ENCODE measurements around the gene EFNB2.

The EFNB2 gene

GRCh38 chr13:106550570-106551135, 15.2 kb upstream of the EFNB2 start:
- DNase-seq (ENCODE audit: low read depth) = no peak

GRCh38 chr13:106548064-106548696, 12.7 kb upstream of the EFNB2 start:
- no peak for DNase-seq (ENCODE audit: low read depth)

- DNase-seq (ENCODE audit: low read depth) = no peak
These were observed 6.4 kb upstream of the EFNB2 start for GRCh38 chr13:106541826-106542225.

DNA sequence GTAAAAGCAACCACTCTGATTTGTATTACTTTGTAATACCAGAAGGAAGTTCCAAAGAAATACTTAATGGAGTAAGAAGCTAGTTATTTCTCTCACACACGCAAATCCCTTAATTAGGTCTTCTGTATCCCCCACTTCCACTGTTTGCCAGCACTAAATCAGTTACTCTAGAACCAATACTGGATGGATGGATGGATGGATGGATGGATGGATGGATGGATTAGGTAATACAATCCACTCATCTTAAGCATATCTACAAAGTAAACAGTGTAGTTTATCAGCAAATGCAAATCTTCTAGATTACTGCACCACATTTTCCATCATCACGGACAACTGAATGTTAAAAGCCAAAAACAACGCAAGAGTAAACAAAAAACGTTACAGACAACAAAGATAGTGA, 5.2 kb upstream of the EFNB2 start:
- DNase-seq (ENCODE audit: low read depth) = no peak

DNA sequence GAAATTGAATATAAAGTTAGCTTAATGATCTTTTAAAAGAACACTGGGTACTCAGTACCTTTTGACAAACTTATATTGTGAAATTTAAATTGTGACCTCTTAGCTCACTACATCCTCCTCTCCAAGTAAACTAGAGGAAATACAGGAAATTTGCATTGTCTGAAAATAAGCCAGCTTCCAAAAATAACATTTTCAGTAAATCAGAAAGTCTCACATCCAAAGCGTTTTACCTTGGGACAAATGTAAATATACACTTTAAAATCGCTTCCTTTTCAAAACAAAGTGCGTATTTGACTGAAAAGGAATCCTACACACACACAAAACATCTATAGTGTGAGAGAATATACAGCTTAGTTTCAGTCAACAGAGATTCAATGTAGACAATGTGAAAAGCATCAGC, 2.1 kb upstream of the EFNB2 start:
- no peak for DNase-seq (ENCODE audit: low read depth)

- peak; percentile 81 for DNase-seq (ENCODE audit: low read depth)
These were observed 977 bp upstream of the EFNB2 start for GRCh38 chr13:106536244-106537034.

DNA sequence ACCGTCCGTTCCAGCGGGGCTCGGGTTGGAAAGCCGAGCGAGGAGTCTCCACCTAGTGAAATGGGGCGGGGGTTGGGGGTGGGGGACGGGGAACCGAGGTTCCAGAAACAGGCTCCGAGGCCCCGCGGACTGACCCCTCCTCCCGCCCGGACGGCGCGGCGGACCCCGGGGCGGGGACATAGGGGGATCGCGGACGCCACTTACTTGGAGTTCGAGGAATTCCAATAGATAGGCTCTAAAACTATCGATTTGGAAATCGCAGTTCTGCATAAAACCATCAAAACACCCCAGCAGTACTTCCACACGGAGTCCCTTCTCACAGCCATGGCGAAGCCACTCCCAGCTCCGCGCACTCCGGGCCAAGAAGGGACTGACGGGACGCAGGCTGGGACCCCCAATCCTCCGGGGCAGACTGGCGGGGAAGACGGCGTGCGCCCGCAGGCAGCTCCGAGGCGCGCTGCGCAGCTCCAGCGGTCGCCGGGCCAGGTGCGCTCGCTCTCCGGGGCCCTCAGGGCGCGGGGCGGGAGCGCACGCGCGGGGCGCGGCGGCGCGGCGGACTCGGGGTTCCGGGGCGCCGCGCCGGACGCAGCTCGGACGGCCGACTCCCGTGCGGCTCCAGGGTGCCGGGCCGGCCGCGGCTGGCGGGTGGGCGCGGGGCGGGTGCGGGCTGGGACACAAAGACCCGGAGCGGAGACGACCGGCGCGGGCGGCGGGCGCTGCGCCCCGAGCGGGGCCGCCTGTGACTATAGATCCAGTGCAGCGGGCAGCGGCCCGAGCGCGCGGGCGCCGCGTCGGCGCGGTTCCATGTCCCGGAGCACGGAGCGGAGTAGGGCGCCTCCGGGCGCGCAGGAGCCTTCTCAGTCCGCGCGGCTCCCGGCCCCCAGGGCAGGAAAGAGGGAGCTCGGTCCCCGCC, 567 bp downstream of the EFNB2 start:
- no peak for DNase-seq (ENCODE audit: low read depth)

GRCh38 chr13:106533943-106534638, 1.4 kb downstream of the EFNB2 start:
- no peak for DNase-seq (ENCODE audit: low read depth)

GRCh38 chr13:106533101-106533942, 2.1 kb downstream of the EFNB2 start:
- DNase-seq (ENCODE audit: low read depth) = no peak

DNA sequence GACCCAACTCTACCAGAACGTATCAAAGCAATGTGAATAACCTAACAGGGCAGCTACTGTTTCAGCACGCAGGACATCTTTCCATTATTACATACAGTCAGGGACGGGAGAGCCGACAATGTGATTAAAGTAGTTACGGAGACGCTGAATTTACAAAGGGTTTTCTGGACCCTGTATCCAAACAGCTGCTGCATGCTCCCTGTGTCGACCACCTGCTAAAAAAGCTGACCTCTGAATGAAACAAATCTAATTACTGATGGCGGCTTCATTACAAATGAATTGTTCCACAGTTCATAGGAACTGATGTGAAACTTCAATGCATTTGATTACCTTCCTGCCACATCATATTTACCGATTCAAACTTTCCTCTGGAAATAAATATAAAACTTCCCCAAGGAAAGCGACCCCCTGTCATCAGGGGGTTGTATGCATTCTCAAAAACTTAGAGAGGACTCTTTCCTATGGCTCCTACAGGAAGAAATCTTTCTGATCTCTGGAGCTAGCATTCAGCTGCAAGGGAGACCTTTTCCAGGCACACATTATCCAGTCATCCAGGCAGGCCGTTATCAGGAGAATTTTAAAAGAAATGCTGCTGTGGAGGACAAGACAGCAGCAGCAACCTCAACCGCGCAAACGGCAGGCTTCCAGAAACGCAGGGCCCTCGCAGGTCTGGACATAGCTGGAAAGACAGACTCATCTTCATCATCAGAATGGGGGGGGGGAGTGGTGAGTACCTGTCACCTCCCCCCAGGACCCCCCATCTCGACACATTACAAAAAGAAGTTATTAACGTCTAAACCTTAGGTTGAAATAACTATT, 3.1 kb downstream of the EFNB2 start:
- DNase-seq (ENCODE audit: low read depth) = no peak

DNA sequence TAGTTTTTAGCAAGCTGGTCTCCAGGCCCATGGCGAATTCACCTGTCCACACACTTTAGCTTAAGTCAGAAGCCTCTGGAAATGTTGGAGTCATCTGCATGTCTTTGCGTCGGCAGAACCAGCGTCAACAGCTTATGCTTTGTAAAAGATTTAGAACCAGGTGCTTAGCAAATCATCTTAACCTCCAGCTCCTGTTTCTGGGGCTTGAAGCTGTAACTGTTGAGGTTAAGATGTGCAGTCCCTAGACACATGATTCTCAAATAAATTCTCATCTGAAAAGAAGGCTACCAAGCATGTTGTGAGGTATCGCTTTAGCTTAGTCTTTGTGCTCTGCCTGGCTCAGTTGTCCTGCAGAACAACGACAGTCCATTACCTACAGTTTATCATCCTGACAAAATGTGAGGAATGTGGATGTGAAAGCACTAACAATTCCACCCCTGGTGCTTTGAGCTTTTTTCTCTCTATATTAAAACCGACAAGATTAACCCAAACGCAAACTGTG, 4.4 kb downstream of the EFNB2 start:
- DNase-seq (ENCODE audit: low read depth) = no peak

GRCh38 chr13:106530171-106530851, 5.2 kb downstream of the EFNB2 start:
- DNase-seq (ENCODE audit: low read depth) = no peak

GRCh38 chr13:106529415-106530170, 5.9 kb downstream of the EFNB2 start:
- DNase-seq (ENCODE audit: low read depth) = no peak

DNA sequence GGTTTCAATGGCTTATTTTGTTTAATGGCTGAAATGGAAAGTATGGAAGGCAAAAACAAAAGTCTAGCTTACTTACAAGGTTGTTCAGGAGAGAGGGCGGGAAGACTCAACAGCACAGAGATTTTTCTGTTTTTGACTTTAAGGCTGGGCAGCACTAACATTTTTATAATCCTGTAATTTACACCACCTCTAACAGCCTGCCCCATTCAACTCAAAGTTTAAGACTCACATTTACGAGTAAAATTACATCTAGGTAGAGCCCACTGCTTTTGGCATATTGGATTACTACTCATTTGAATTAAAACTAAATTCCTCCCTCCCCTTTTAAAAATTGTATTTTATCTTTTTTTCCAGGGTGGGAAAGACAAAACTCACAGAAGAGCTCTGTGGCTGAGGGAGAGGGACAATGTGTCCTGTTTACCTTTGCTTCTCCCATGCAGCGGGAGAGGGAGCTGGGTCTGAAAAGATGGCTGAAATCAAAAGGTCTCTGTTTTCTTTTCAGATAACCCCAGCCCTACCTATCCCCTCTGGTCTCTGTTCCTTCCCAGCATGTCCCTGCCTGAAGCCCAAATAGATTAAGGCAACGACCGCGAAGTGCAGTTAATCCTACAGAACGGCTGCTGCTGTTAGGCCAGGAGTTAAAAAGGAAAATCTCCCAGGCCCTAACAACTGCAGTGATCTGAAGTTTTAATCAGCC, 6.6 kb downstream of the EFNB2 start:
- no peak for DNase-seq (ENCODE audit: low read depth)

- no peak for DNase-seq (ENCODE audit: low read depth)
These were observed 7.6 kb downstream of the EFNB2 start for GRCh38 chr13:106527826-106528225.

GRCh38 chr13:106527445-106527801, 8.0 kb downstream of the EFNB2 start:
- no peak for DNase-seq (ENCODE audit: low read depth)

GRCh38 chr13:106526738-106527444, 8.6 kb downstream of the EFNB2 start:
- DNase-seq (ENCODE audit: low read depth) = no peak

All from T follicular helper cell (primary cell).